COLO829 (cell line): ENCODE data around the gene GRID2IP.
"Not testable (repeated sequence)": the region's sequence is repeated elsewhere in the genome, so short reads cannot be mapped to it uniquely, and the experiment has no call there.

Experiments used
- DNase-seq: peaks from one replicate; pipeline ENCODE4 v3.0.0; 2012; ENCODE audit warnings: low spot score

The GRID2IP gene

DNA sequence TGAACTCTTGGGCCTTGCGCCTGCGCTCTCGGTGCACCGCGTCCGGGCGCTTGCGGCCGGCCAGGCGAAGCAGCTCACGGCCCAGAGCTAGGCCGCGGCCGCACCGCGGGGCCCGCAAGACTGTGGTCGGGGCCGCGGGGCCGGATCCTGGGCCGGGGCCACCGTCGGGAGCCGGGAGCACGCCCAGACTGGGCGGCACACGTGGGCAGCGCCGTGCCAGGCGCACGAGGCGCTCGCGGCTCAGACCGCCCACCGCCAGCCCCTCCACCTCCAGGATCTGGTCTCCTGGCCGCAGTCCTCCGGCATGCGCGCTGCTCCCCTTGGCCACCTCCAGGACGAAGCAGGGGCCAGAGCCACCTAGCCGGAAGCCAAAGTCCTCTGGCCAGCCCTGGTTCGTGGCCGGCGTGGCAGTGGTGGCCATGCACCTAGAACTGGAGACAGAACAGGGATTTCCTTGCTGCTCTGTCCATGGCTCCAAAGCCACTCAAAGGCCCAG lies at the start of gene GRID2IP:
Gene GRID2IP (minus strand): TSS at position 446 of the 496 bp plus-strand sequence. CDS start 25 bp downstream, at position 421.
- no peak for DNase-seq

DNA sequence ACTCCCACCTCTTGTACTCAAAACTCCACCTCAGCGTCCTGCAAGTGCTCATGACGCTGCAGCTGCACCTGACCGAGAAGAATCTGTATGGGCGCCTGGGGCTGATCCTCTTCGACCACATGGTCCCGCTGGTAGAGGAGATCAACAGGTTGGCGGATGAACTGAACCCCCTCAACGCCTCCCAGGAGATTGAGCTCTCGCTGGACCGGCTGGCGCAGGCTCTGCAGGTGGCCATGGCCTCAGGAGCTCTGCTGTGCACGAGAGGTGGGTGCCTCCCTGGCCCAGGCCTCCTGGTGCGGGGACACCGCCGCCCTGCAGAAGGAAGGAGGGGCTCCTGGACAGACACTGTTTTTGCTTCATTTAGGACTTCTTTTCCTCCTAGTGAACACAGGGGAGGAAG lies 48.8 kb upstream of the GRID2IP start:
- no peak for DNase-seq

DNA sequence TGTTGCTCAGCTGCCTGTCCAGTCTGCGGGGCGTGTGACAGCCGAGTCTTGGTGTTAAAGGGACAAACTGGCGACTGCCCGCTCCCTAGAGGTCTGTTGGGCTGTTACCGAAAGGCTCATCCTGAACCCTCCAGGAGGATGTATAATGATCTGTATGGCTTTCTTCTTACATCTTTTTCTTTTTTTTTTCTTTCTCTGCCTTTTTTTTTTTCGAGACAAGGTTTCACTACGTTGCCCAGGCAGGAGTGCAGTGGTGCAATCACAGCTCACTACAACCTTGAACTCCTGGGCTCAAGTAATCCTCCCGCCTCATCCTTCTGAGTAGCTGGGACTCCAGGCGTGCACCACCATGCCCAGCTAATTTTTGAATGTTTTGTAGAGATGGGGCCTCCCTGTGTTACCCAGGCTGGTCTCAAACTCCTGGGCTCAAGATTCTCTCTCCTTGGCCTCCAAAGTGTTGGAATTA lies 39.4 kb upstream of the GRID2IP start:
- DNase-seq, result peak; percentile 42

DNA sequence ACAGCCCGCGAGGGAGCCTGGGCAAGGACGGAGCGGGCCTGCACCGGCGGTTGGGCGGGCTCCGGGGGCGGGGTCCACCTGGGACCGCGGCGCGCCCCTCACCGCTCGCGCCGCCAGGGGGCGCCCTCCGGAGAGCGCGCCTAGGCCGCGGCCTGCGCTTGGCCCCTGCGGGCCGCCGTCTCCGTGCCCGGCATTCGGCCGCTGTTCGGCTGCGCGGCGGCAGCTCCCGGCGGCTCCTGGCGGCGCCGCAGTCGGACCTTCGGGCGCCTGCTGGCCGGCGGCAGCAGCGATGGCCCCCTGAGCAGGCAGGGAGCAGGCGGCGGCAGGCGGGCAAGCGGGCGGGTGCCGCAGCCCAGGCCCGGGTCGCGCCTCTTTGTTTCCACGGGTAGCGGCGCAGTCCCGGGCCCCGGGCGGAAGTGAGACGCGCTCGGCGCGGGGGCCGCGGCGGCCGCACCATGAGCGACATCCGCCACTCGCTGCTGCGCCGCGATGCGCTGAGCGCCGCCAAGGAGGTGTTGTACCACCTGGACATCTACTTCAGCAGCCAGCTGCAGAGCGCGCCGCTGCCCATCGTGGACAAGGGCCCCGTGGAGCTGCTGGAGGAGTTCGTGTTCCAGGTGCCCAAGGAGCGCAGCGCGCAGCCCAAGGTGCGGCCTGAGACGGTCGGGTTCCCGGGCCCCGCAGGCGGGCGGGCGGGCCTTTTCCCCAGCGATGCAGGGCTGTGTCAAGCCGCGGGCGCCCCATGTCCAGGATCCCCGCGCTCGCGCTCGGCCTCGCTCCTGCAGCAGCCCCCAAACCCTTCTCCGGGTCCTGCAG lies 38.8 kb upstream of the GRID2IP start, which contains the start of gene INTS15:
Gene INTS15 (plus strand): TSS at position 193 of the 816 bp plus-strand sequence. CDS start 263 bp downstream, at position 456.
- peak; percentile 81 for DNase-seq

DNA sequence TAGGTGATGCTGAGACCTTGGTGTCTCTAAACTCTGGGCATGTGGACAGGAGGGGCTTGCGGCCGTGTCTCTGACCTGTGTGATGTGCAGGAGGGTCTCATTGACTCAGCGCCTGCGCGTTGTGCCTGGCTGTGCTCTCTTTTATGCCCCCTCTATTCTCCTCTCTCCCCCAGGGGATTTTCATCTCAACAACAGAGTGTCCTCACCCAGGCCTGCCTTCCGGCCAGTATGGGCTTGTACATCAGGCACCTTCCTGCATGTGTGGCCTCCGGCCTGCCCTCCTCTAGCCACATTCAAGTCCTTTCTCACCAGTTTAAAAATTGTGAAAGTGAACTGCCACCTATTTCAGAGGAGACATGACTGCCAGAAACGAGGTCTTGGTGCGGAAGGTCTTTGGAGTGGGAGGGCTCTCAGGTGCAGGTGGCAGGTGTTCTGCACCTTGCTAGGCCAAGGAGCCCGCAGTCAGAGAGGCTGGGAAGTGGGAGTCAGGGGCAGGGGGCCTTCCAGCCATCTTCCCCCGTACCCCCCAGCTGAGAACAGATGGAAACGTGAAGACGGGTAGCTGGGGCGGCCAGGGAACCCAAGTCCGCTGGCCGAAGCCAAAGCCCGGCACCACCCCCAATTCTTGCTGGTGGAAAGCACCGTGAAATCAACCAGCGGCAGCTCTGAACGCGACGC lies 38.0 kb upstream of the GRID2IP start:
- no peak for DNase-seq

DNA sequence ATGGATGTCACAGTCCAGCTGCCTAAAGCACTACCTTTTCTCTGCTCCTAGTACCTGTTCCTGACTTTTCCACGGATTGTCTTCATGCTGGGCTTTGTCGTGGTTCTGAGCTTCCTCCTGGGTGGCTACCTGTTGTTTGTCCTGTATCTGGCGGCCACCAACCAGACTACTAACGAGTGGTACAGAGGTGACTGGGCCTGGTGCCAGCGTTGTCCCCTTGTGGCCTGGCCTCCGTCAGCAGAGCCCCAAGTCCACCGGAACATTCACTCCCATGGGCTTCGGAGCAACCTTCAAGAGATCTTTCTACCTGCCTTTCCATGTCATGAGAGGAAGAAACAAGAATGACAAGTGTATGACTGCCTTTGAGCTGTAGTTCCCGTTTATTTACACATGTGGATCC lies 37.3 kb upstream of the GRID2IP start:
- DNase-seq, result no peak

DNA sequence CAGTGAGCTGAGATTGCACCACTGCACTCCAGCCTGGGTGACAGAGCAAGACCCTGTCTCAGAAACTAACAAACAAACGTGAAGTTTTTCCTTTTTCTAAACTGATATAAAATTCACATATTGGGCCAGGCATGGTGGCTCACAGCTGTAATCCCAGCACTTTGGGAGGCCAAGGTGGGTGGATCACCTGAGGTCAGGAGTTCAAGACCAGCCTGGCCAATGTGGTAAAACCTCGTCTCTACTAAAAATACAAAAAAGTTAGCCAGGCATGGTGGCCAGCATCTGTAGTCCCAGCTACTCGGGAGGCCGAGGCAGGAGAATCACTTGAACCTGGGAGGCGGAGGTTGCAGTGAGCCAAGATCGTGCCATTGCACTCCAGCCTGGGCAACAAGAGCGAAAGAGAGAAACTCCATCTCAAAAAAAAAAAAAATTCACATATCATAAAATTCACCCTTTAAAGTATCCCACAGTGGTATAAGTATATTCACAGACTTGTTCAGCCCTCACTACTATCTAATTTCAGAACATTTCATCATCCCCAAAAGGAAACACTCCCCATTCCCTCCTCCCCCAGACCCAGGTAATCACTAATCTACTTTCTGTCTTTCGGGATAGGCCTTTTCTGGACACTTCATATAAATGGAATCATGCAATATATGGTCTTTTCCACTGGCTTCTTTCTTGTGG lies 34.6 kb upstream of the GRID2IP start:
- DNase-seq, result not testable (repeated sequence)

DNA sequence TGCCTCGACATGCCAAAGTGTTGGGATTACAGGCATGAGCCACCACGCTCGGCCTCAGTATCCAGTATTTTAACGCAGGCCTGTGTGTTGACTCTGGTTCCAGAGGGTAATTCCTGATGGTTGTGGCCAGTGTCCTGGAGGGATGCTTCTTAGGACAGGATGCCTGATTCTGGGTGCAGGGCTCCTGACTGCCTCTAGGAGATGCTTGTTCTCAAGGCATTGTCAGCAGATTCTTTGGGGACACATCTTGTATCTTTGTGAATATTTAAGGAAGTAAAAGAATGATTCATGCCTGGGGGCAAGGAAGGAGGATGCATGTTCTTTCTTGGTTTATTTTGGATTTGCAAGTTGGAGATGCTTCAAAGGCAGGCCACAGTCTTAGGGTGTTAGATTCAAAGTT lies 28.2 kb upstream of the GRID2IP start:
- no peak for DNase-seq

DNA sequence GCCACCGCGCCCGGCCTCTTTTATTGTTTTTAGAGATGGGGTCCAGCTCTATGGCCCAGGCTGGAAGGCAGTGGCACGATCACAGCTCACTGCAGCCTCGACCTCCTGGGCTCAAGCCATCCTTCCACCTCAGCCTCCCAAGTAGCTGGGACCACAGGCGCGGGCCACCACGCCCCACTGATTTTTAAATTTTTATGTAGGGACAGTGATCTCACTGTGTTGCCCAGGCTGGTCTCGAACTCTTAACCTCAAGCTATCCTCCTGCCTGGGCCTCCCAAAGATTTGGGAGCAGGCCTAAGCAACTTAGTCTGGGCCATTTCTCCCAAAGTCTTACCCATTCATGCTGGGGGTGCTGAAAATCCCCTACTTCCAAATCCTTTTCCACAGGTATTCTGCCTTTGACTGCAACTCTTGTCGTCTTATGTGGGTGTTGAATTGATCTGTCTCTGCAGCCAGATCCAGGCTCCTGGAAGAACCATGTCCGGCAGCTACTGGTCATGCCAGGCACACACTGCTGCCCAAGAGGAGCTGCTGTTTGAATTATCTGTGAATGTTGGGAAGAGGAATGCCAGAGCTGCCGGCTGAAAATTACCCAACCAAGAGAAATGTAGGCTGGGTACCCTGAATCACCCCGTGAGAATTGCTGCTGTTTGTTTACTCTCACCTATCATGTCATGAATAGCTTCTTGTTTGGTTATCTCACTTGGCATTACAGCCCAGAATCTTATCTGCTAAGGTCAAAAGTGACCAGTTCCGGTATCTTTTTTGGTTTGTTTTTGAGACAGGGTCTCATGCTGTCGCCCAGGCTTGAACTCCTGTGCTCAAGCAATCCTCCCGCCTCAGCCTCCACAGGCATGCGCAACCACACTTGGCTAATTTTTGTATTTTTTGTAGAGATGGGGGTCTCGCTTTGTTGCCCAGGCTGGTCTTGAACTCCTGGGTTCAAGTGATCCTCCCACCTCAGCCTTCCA lies 27.1 kb upstream of the GRID2IP start:
- DNase-seq, result no peak

DNA sequence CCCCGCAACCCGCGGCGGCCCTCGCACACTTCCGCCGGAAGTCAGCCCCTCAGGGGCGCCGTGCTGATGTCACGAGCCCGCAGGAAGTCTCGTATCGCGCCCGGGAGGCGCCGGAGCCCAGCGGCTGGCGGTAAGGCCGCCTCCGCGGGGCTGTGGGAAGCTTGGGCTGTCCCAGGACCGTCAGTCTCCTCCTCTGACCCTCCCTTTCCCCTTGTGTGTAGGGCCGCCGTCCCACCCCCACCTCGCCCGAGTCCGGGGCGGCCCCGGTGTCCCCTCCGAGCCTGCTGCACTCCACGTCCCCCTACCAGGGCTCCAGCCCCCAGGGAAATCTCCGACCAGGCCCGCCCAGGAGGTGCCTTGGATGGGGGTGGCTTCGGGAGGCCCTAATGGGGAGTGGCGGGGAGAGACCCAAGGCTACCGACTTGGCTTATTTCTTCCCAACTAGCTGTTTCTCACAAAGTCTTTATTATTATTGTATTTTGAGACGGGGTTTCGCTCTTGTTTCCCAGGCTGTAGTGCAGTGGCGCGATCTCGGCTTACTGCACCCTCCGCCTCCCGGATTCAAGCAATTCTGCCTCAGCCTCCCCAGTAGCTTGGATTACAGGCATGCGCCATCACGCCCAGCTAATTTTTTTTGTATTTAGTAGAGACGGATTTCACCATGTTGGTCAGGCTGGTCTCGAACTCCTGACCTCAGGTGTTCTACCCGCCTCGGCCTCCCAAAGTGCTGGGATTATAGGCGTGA lies 26.3 kb upstream of the GRID2IP start, which contains the start of gene ZDHHC4:
Gene ZDHHC4 (plus strand): TSS at position 86 of the 745 bp plus-strand sequence. CDS start 3,108 bp downstream, outside the sequence.
- DNase-seq, result peak; percentile 95

DNA sequence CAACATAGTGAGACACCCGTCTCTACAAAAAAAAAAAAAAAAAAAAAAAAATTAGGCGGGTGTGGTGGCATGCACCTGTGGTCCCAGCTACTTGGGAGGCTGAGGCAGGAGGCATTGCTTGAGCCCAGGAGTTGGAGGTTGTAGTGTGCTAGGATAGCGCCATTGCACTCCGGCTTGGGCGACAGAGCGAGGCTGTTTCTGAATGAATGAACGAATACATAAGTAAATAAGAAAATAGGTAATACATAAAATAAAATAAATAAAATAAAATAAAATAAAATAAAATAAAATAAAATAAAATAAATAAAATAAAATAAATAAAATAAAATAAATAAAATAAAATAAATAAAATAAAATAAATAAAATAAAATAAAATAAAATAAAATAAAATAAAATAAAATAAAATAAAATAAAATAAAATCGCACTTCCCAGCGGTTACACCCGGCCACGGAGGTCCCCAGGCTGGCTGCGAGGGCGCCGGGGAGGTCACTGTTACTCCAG lies 25.7 kb upstream of the GRID2IP start:
- DNase-seq, result not testable (repeated sequence)

DNA sequence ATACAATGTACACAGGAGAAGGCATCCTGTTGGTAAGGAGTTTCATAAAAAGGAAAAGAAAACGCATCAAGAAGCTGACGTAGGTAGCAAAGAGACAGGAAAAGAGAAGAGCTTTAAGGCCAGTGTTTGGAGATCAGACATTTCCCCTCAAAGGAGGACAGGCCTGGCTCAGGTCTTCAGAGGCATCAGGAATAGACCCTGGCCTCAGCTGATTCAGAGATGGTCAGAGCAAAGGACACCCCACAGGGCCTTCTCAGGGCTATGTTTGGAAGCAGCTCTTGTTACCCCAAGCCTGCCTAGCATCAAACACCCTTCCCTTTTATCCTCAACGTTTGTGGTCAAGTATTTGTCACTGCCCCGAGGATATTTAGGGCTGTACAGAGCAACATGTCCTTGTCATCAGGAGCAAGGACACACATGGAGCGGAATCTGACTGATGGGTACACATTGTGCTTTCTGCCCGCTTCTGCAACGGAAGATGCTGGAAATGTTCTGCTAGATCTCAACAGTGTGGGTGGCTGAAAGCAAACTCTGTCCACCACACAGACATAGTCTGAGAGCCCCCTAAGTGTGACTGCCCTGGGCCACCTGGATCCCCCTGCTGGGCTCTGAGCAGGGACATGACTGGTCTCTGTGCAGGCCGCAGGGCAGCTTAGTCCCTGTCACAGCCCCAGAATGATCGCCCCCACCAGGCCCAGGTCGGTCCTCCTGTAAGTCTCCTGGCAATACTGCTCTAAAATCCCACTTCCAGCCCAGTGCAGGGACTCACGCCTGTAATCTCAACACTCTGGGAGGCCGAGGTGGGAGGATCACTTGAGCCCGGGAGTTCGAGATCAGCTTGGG lies 25.0 kb upstream of the GRID2IP start:
- no peak for DNase-seq

DNA sequence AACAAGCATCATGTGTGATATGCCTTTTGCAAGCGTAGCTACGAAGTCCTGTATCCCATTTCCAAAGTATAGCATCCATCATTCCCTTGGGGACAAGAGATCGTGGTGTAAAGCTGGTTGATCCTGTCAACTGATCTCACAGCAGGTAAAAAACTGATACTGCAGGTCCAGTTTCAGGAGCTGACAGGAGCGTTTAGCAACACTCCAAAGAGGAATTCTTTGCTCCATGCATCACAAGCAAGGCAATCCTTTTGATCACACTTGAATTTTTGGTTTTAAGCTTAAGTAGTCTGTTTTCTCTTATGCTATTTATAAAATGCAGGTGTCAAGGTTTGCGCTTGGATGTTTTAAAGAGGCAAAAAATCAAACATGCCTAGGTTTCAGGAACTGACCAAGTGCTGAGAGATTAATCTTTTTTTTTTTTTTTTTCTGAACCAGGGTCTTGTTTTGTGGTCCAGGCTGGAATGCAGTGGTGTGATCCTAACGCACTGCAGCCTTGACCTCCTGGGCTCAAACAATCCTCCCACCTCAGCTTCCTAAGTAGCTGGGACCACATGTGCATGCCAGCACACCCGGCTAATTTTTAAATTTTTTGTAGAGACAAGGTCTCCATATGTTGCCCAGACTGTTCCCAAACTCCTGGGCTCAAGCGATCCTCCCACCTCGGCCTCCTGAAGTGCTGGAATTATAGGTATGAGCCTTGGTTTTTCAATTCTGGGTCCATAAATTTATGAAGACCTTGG lies 24.2 kb upstream of the GRID2IP start:
- no peak for DNase-seq

DNA sequence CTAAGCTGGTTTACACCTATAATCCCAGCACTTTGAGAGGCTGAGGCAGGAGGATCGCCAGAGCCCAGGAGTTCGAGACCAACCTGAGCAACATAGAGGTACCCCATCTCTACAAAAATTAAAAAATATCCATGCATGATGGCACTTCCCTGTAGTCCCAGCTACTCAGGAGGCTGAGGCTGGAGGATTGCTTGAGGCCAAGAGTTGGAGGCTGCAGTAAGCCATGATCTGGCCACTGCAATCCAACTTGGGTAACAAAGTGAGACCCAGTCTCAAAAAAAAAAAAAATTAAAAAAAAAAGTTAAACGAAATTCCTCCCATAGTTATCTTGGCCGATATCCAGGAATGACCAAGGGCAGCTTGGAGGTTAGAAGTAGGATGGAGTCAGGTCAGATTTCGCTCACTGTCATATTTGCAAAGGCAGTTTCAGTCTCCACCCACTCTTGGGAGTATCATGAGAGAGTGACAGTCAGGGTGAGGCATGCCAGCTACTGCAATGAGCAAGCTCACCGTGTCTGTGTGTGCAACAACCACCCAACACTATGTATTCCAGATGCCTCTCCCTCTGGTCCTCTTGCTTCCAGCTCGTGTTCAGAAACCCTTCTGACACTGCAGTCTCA lies 20.0 kb upstream of the GRID2IP start:
- DNase-seq, result no peak

DNA sequence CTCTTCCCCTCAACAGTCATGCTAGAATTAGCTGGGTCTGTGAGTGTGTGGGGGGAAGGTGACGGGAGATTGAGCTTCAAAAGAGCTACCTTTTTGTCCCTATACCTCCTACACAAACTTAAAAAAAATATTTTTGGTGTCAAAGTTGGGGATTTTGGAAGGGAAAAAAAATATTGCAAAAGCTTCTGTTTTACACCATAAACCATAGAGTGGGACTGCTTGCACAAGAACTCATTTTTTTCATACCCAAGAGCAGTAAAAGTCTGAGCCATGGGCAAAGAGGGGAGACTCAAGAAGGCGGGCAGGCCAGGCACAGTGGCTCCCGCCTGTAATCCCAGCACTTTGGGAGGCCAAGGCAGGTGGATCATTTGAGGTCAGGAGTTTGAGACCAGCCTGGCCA lies 16.6 kb upstream of the GRID2IP start:
- DNase-seq, result no peak

DNA sequence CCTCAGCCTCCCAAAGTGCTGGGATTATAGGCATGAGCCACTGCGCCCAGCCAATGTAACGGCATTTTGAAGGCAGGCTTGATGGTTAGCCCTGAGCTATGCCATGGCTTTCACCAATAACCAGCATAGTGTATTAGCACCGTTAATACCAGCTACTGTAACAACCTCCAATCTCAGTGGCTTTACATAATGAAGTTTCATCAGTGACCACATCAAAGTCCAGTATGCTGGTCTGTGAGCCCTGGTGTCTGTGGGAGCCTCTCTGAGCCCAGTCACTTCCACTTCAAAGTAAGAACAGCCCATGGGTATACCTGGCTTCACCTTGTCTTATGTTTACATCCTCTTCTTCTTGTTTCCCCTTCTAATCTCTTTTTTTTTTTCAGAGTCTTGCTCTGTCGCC lies 14.4 kb upstream of the GRID2IP start:
- DNase-seq, result no peak

DNA sequence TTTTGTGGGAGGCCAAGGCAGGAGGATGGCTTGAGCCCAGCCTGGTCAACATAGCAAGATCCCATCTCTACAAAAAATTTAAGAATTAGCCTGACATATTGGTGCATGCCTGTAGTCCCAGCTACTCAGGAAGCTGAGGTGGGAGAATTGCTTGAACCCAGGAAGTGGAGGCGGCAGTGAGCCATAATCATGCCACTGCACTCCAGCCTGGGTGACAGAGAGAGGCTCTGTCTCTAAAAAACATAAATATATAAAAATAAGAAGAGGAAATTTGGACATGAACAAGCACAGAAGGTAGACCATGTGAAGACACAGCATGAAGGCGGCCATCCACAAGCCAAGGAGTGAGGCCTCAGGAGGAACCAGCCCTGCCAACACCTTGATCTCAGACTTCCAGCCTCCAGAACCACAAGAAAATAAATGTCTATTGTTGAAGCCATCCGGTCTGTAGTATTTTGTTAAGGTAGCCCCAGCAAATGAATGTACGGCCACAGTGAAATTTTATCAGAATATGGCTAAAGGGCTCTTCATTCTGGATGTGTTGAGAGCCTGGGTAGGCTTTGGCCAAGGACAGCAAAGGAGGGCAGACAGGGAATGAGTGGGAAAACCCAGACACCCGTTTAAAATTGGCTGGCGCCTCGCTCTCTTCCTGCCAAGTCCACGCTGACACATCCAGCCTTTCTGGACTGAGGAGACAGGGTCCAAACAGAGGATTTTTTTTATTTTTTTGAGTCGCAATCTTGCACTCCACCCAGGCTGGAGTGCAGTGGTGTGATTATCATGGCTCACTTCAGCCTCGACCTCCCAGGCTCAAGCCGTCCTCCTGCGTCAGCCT lies 12.9 kb upstream of the GRID2IP start:
- no peak for DNase-seq
